ENCODE data around the gene PIGQ.

Gene PIGQ

GRCh38 chr16:610513-611381 lies 41.0 kb downstream of the PIGQ start:
- DNase-seq, result no peak

GRCh38 chr16:615122-615521 lies 45.4 kb downstream of the PIGQ start:
- DNase-seq, result no peak

GRCh38 chr16:616733-617586 lies 47.2 kb downstream of the PIGQ start:
- no peak for DNase-seq

GRCh38 chr16:617855-618254 lies 48.1 kb downstream of the PIGQ start:
- no peak for DNase-seq

- no peak for DNase-seq
Observed at GRCh38 chr16:619476-620100, 49.8 kb downstream of the PIGQ start.

GRCh38 chr16:620700-621525 lies 51.1 kb downstream of the PIGQ start:
- DNase-seq, result no peak

GRCh38 chr16:621526-622105 lies 51.8 kb downstream of the PIGQ start:
- no peak for DNase-seq

GRCh38 chr16:622920-623280 lies 53.1 kb downstream of the PIGQ start:
- no peak for DNase-seq

GRCh38 chr16:624526-625070 lies 54.8 kb downstream of the PIGQ start:
- DNase-seq, result no peak

GRCh38 chr16:625117-625976 lies 55.6 kb downstream of the PIGQ start:
- no peak for DNase-seq

- no peak for DNase-seq
Observed at GRCh38 chr16:625977-626765, 56.4 kb downstream of the PIGQ start.

GRCh38 chr16:626787-627453 lies 57.2 kb downstream of the PIGQ start:
- peak; percentile 97 for DNase-seq

- DNase-seq, result no peak
Observed at GRCh38 chr16:627454-628239, 57.9 kb downstream of the PIGQ start.

- no peak for DNase-seq
Observed at GRCh38 chr16:628321-629061, 58.7 kb downstream of the PIGQ start.

GRCh38 chr16:629185-629832 lies 59.5 kb downstream of the PIGQ start:
- DNase-seq, result no peak

GRCh38 chr16:629833-630248 lies 60.1 kb downstream of the PIGQ start:
- DNase-seq, result no peak

GRCh38 chr16:630249-630814 lies 60.6 kb downstream of the PIGQ start:
- no peak for DNase-seq
